Measurements from ENCODE around the gene NHEJ1. TPM values are rescaled to one million over a fixed set of nuclear protein-coding genes. Genes with fewer than 3 reads are reported as not detected.
A peak's percentile ranks its signal among the peaks of the same experiment; 100 is the strongest.

The NHEJ1 gene
- total and polyA plus RNA-seq, 4 donors, result 8.4 to 21.1 (median 12.5) TPM

- ATAC-seq (ENCODE audit: insufficient read depth, low FRiP score) (no peak), DNase-seq (no peak)
- WGBS, 2 donors, result 78 to 83% methylated on average over 21 of the region's 21 CpGs
- Histone ChIP-seq H3K9ac (ENCODE audit: insufficient read depth in 1 of 2, low read length in 2 of 2) (no peak overlapping the region), H3K4me1 (ENCODE audit: control insufficient read depth in 5 of 5, insufficient read depth in 5 of 5, low read length in 5 of 5) (no peaks in the 10 kb centered on the region), H3K9me3 (ENCODE audit: control insufficient read depth in 4 of 4, insufficient read depth in 3 of 4, low read length in 3 of 4) (no peaks in the 10 kb centered on the region), H3K27ac (ENCODE audit: low read depth in 1 of 2, low read length in 1 of 2) (no peak overlapping the region), H3K4me3 (no peak overlapping the region), H3K27me3 (ENCODE audit: control insufficient read depth in 3 of 3, insufficient read depth in 3 of 3, low read length in 2 of 3) (peaks cover 0 to 3% (median 0%) of the 10 kb centered on the region in 3 donors), H3K36me3 (ENCODE audit: control insufficient read depth in 4 of 4, insufficient read depth in 4 of 4, low read length in 4 of 4) (no peaks in the 10 kb centered on the region)
- no peak for TF ChIP-seq CTCF (IDR thresholded peaks at IDR 0.05; ENCODE audit: control extremely low read depth, extremely low read depth)
These were observed 129.4 kb downstream of the NHEJ1 start for GRCh38 chr2:219031005-219031738.

- H3K9ac ChIP-seq (ENCODE audit: insufficient read depth in 1 of 2, low read length in 2 of 2), result no peak overlapping the region
- H3K9me3 ChIP-seq (ENCODE audit: control insufficient read depth in 4 of 4, insufficient read depth in 3 of 4, low read length in 3 of 4), result no peaks in the 10 kb centered on the region
- H3K4me3 ChIP-seq, result no peak overlapping the region
- TF ChIP-seq CTCF (IDR thresholded peaks at IDR 0.05; ENCODE audit: control extremely low read depth, extremely low read depth), result no peak
- no peaks in the 10 kb centered on the region for H3K4me1 ChIP-seq (ENCODE audit: control insufficient read depth in 5 of 5, insufficient read depth in 5 of 5, low read length in 5 of 5)
- no peak overlapping the region for H3K27ac ChIP-seq (ENCODE audit: low read depth in 1 of 2, low read length in 1 of 2)
- ATAC-seq (ENCODE audit: insufficient read depth, low FRiP score), result no peak
- WGBS, 2 donors, result 77 to 87% methylated on average over 16 of the region's 16 CpGs
- no peak for DNase-seq
- H3K27me3 ChIP-seq (ENCODE audit: control insufficient read depth in 3 of 3, insufficient read depth in 3 of 3, low read length in 2 of 3), result peaks cover 0 to 3% (median 0%) of the 10 kb centered on the region in 3 donors
- H3K36me3 ChIP-seq (ENCODE audit: control insufficient read depth in 4 of 4, insufficient read depth in 4 of 4, low read length in 4 of 4), result no peaks in the 10 kb centered on the region
These were observed 130.3 kb downstream of the NHEJ1 start for GRCh38 chr2:219030177-219030940.

- DNase-seq, result peak; percentile 72 to 74 (median 74)
- H3K9ac ChIP-seq (ENCODE audit: insufficient read depth in 1 of 2, low read length in 2 of 2), result no peak overlapping the region
- WGBS, 2 donors, result 42 to 48% methylated on average over 9 of the region's 9 CpGs
- TF ChIP-seq CTCF (IDR thresholded peaks at IDR 0.05; ENCODE audit: control extremely low read depth, extremely low read depth), result peak; percentile 85
- ATAC-seq (ENCODE audit: insufficient read depth, low FRiP score), result peak; percentile 79
- H3K27me3 ChIP-seq (ENCODE audit: control insufficient read depth in 3 of 3, insufficient read depth in 3 of 3, low read length in 2 of 3), result peaks cover 0 to 3% (median 0%) of the 10 kb centered on the region in 3 donors
- no peaks in the 10 kb centered on the region for H3K36me3 ChIP-seq (ENCODE audit: control insufficient read depth in 4 of 4, insufficient read depth in 4 of 4, low read length in 4 of 4)
- H3K9me3 ChIP-seq (ENCODE audit: control insufficient read depth in 4 of 4, insufficient read depth in 3 of 4, low read length in 3 of 4), result no peaks in the 10 kb centered on the region
- no peak overlapping the region for H3K4me3 ChIP-seq
- no peaks in the 10 kb centered on the region for H3K4me1 ChIP-seq (ENCODE audit: control insufficient read depth in 5 of 5, insufficient read depth in 5 of 5, low read length in 5 of 5)
- no peak overlapping the region for H3K27ac ChIP-seq (ENCODE audit: low read depth in 1 of 2, low read length in 1 of 2)
These were observed 130.8 kb downstream of the NHEJ1 start for GRCh38 chr2:219029829-219030165.

All from lung (tissue), 12 donors.